Liver (tissue), 9 donors: ENCODE data around the gene ANKRD23. TPM values are rescaled to one million over a fixed set of nuclear protein-coding genes. Genes with fewer than 3 reads are reported as not detected.

Experiments used
- DNase-seq: peaks from one replicate; pipeline ENCODE4 v3.0.0-alpha.2; 2017; ENCODE audit warnings: low spot score
- H3K27ac ChIP-seq, 2 donors: one replicate each; pipeline ENCODE4 v1.7.0; 2013; ENCODE audit warnings: inconsistent platforms in 2 of 2, low read length in 2 of 2, control low read depth in 1 of 2, low read depth in 1 of 2, mild to moderate bottlenecking in 1 of 2
- H3K27me3 ChIP-seq, 4 donors: one replicate each; pipeline versions ENCODE4 v1.6.1 to v1.7.0; 2013; ENCODE audit warnings: low read length in 3 of 4, inconsistent platforms in 1 of 4, mild to moderate bottlenecking in 1 of 4, moderate library complexity in 1 of 4; ENCODE audit not compliant: control insufficient read depth in 4 of 4, insufficient read depth in 4 of 4
- H3K36me3 ChIP-seq, 4 donors: one replicate each; pipeline versions ENCODE4 v1.6.1 to v1.7.0; 2013; ENCODE audit warnings: low read length in 3 of 4, mild to moderate bottlenecking in 3 of 4, low read depth in 1 of 4, moderate library complexity in 1 of 4; ENCODE audit not compliant: control insufficient read depth in 4 of 4, insufficient read depth in 3 of 4
- H3K4me1 ChIP-seq, 4 donors: one replicate each; pipeline versions ENCODE4 v1.6.1 to v1.7.0; 2013; ENCODE audit warnings: low read length in 3 of 4, mild to moderate bottlenecking in 3 of 4, moderate library complexity in 1 of 4; ENCODE audit not compliant: control insufficient read depth in 4 of 4, insufficient read depth in 4 of 4
- H3K4me3 ChIP-seq, 3 donors: one replicate each; pipeline versions ENCODE4 v1.6.1 to v1.7.0; 2013; ENCODE audit warnings: low read length in 3 of 3, control low read depth in 1 of 3, low read depth in 1 of 3, mild to moderate bottlenecking in 1 of 3
- H3K9ac ChIP-seq, 2 donors: one replicate each; pipeline ENCODE4 v1.7.0; 2013; ENCODE audit warnings: low read length in 2 of 2, mild to moderate bottlenecking in 2 of 2, moderate library complexity in 2 of 2, control low read depth in 1 of 2, low read depth in 1 of 2
- H3K9me3 ChIP-seq, 4 donors: one replicate each; pipeline versions ENCODE4 v1.6.1 to v1.7.0; 2013; ENCODE audit warnings: low read length in 3 of 4; ENCODE audit not compliant: control insufficient read depth in 4 of 4
- CTCF ChIP-seq: fragments of 150-350 bp; IDR thresholded peaks from 2 replicates; pipeline ENCODE4 v1.5.1; 2017; ENCODE audit warnings: improper control_type of control experiment, low read depth, low read length; ENCODE audit not compliant: missing input control
- EGR1 ChIP-seq, 2 donors: IDR thresholded peaks; 2 replicates each; pipeline ENCODE4 v1.6.1; 2016 to 2018; ENCODE audit warnings: antibody characterized with exemption in 2 of 2, low read depth in 2 of 2
- FOXA1 ChIP-seq: IDR thresholded peaks from 2 replicates; pipeline ENCODE4 v1.6.1; 2016; ENCODE audit warnings: antibody characterized with exemption
- FOXA2 ChIP-seq: IDR thresholded peaks from 2 replicates; pipeline ENCODE4 v1.6.1; 2016; ENCODE audit warnings: antibody characterized with exemption
- GABPA ChIP-seq, 2 donors: IDR thresholded peaks in 1 of 2; conservative IDR thresholded peaks in 1 of 2; 2 replicates each; pipeline ENCODE4 v1.6.1; 2016; ENCODE audit warnings: antibody characterized with exemption in 2 of 2, mild to moderate bottlenecking in 1 of 2, moderate library complexity in 1 of 2
- HNF4G ChIP-seq: IDR thresholded peaks from 2 replicates; pipeline ENCODE4 v1.6.1; 2016; ENCODE audit warnings: antibody characterized with exemption
- RAD21 ChIP-seq, 2 donors: IDR thresholded peaks; 2 replicates each; pipeline ENCODE4 v1.6.1; 2016; ENCODE audit warnings: antibody characterized with exemption in 2 of 2, mild to moderate bottlenecking in 2 of 2
- SP1 ChIP-seq: IDR thresholded peaks from 2 replicates; pipeline ENCODE4 v1.6.1; 2018; ENCODE audit warnings: antibody characterized with exemption, mild to moderate bottlenecking
- TAF1 ChIP-seq: conservative IDR thresholded peaks from 2 replicates; pipeline ENCODE4 v1.6.1; 2016; ENCODE audit warnings: antibody characterized with exemption, mild to moderate bottlenecking
- YY1 ChIP-seq: IDR thresholded peaks from 2 replicates; pipeline ENCODE4 v1.6.1; 2016; ENCODE audit warnings: antibody characterized with exemption, mild to moderate bottlenecking
- ZBTB33 ChIP-seq: IDR thresholded peaks from 2 replicates; pipeline ENCODE4 v1.6.1; 2016; ENCODE audit warnings: antibody characterized with exemption
- WGBS: extraction: QIAGEN DNeasy Blood & Tissue Kit; methylation state at CpG from one replicate; pipeline ENCODE4 v1.1.7; 2013; 5-methylcytosine and 5-hydroxymethylcytosine counted together
- polyA plus RNA-seq, 2 donors: library from polyadenylated mRNA; stranded (reverse) in 1 of 2; unstranded in 1 of 2; fragments of 200-250 nt in 1 of 2; fragments of >200 nt in 1 of 2; fragmentation: Nextera tagmentation in 1 of 2; extraction: Ambion mirVana in 1 of 2; gene quantifications; one replicate each; pipeline versions ENCODE4 v1.2.1 to v1.2.3, GENCODE V29; 2013 to 2015
- total RNA-seq, 2 donors: library from RNA; depleted of rRNA; stranded (reverse); fragments of >200 nt; gene quantifications; one replicate each; pipeline ENCODE4 v1.2.3, GENCODE V29; 2014
- TF ChIP-seq, protein P1 (sequence below): IDR thresholded peaks from 2 replicates; pipeline ENCODE4 v1.6.1; 2016; ENCODE audit warnings: antibody characterized with exemption, mild to moderate bottlenecking
- TF ChIP-seq, protein P2 (sequence below): IDR thresholded peaks from 2 replicates; pipeline ENCODE4 v1.6.1; 2016; ENCODE audit warnings: antibody characterized with exemption
- donor health status: healthy.
- donor health status: healthy.
- donor health status: healthy.
- donor health status: healthy.
- donor health status: healthy.

Gene ANKRD23
- total and polyA plus RNA-seq, 4 donors = 0.82 to 4.2 (median 1.9) TPM

- Histone ChIP-seq H3K4me1 (peaks cover 0 to 7% (median 3%) of the 10 kb centered on the region in 4 donors), H3K9me3 (no peaks in the 10 kb centered on the region), H3K36me3 (no peaks in the 10 kb centered on the region), H3K9ac (no peak overlapping the region), H3K4me3 (no peak overlapping the region), H3K27ac (no peak overlapping the region), H3K27me3 (no peaks in the 10 kb centered on the region)
- TF ChIP-seq EGR1 (IDR thresholded peaks at IDR 0.05; ENCODE audit: low read depth in 2 of 2) = no peak
- no peak for TF ChIP-seq SP1
- TF ChIP-seq GABPA (IDR thresholded peaks at IDR 0.05 in 1 of 2, conservative IDR thresholded peaks at IDR 0.05 in 1 of 2) = no peak
- no peak for TF ChIP-seq FOXA2
- TF ChIP-seq, protein P1, sequence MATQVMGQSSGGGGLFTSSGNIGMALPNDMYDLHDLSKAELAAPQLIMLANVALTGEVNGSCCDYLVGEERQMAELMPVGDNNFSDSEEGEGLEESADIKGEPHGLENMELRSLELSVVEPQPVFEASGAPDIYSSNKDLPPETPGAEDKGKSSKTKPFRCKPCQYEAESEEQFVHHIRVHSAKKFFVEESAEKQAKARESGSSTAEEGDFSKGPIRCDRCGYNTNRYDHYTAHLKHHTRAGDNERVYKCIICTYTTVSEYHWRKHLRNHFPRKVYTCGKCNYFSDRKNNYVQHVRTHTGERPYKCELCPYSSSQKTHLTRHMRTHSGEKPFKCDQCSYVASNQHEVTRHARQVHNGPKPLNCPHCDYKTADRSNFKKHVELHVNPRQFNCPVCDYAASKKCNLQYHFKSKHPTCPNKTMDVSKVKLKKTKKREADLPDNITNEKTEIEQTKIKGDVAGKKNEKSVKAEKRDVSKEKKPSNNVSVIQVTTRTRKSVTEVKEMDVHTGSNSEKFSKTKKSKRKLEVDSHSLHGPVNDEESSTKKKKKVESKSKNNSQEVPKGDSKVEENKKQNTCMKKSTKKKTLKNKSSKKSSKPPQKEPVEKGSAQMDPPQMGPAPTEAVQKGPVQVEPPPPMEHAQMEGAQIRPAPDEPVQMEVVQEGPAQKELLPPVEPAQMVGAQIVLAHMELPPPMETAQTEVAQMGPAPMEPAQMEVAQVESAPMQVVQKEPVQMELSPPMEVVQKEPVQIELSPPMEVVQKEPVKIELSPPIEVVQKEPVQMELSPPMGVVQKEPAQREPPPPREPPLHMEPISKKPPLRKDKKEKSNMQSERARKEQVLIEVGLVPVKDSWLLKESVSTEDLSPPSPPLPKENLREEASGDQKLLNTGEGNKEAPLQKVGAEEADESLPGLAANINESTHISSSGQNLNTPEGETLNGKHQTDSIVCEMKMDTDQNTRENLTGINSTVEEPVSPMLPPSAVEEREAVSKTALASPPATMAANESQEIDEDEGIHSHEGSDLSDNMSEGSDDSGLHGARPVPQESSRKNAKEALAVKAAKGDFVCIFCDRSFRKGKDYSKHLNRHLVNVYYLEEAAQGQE = no peak
- TF ChIP-seq HNF4G = no peak
- TF ChIP-seq CTCF = no peak
- WGBS = 77% methylated on average over 14 of the region's 14 CpGs
- no peak for DNase-seq
Measured at GRCh38 chr2:96875498-96876268, 31.9 kb upstream of the ANKRD23 start.

GRCh38 chr2:96874198-96874831 lies 30.5 kb upstream of the ANKRD23 start:
- Histone ChIP-seq H3K4me1 (peaks cover 0 to 10% (median 4%) of the 10 kb centered on the region in 4 donors), H3K9ac (no peak overlapping the region), H3K36me3 (no peaks in the 10 kb centered on the region), H3K27ac (peak overlapping the region in 1 of 2 donors; percentile 38), H3K27me3 (no peaks in the 10 kb centered on the region), H3K9me3 (no peaks in the 10 kb centered on the region), H3K4me3 (no peak overlapping the region)
- 41% methylated on average over 18 of the region's 18 CpGs for WGBS
- no peak for TF ChIP-seq TAF1
- TF ChIP-seq HNF4G = no peak
- TF ChIP-seq FOXA1 = no peak
- no peak for TF ChIP-seq GABPA (IDR thresholded peaks at IDR 0.05 in 1 of 2, conservative IDR thresholded peaks at IDR 0.05 in 1 of 2)
- no peak for TF ChIP-seq YY1
- TF ChIP-seq RAD21 (IDR thresholded peaks at IDR 0.05) = no peak
- TF ChIP-seq, protein P2, sequence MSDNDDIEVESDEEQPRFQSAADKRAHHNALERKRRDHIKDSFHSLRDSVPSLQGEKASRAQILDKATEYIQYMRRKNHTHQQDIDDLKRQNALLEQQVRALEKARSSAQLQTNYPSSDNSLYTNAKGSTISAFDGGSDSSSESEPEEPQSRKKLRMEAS = no peak
- no peak for TF ChIP-seq ZBTB33
- no peak for DNase-seq
